Left ventricle myocardium inferior (tissue), 1 donor: ENCODE data around the gene DOK3. TPM values are rescaled to one million over a fixed set of nuclear protein-coding genes. Genes with fewer than 3 reads are reported as not detected.

Experiments used
- DNase-seq: peaks from one replicate; pipeline ENCODE4 v3.0.0-alpha.2; 2020
- H3K27ac ChIP-seq: fragments of 200-600 bp; replicated peaks from 2 replicates; pipeline ENCODE4 v1.8.0; 2021
- H3K27me3 ChIP-seq: fragments of 200-600 bp; 2 replicates; pipeline ENCODE4 v1.8.0; 2021; ENCODE audit warnings: low read depth
- H3K36me3 ChIP-seq: fragments of 200-600 bp; 2 replicates; pipeline ENCODE4 v1.8.0; 2021
- H3K4me1 ChIP-seq: fragments of 200-600 bp; 2 replicates; pipeline ENCODE4 v1.8.0; 2021
- H3K4me3 ChIP-seq: fragments of 200-600 bp; 2 replicates; pipeline ENCODE4 v1.8.0; 2021; ENCODE audit warnings: mild to moderate bottlenecking, moderate library complexity
- H3K9me3 ChIP-seq: fragments of 200-600 bp; replicated peaks from 2 replicates; pipeline ENCODE4 v1.8.0; 2021
- CTCF ChIP-seq: fragments of 200-600 bp; IDR thresholded peaks from 2 replicates; pipeline ENCODE4 v1.8.0; 2021; ENCODE audit warnings: antibody characterized with exemption, mild to moderate bottlenecking, borderline replicate concordance
- intact Hi-C: fragments of 100-400 bp; cut with micrococcal nuclease; formaldehyde crosslinking; loops from one replicate; pipeline ENCODE4 v1.11.0; 2022
- total RNA-seq: library from RNA; stranded (reverse); fragmentation: NEBNext Ultra II Directional; extraction: Animal tissue kit (Norgen Biotek cat#: 25700); gene quantifications from one replicate; pipeline ENCODE4 v1.2.1, GENCODE V29; 2021
- donor health status: DM: no; HTN: yes; CAD: no; lungs with severe emphysema.

The DOK3 gene
- total RNA-seq, 1 donor from 2014 or later = 3.3 TPM

- intact Hi-C loops = no loop called here
- Histone ChIP-seq H3K36me3 (peaks cover 66% of the 10 kb centered on the region), H3K4me1 (peaks cover 33% of the 10 kb centered on the region), H3K4me3 (no peak overlapping the region), H3K27me3 (no peaks in the 10 kb centered on the region), H3K27ac (no peak overlapping the region), H3K9me3 (no peaks in the 10 kb centered on the region)
- no peak for TF ChIP-seq CTCF
- no peak for DNase-seq
These were observed 11.4 kb upstream of the DOK3 start for GRCh38 chr5:177520916-177521513.

- DNase-seq = no peak
- no peak for TF ChIP-seq CTCF
- Histone ChIP-seq H3K36me3 (peaks cover 66% of the 10 kb centered on the region), H3K4me1 (peaks cover 36% of the 10 kb centered on the region), H3K27ac (no peak overlapping the region), H3K9me3 (no peaks in the 10 kb centered on the region), H3K4me3 (no peak overlapping the region), H3K27me3 (no peaks in the 10 kb centered on the region)
- intact Hi-C loops = no loop called here
These were observed 10.6 kb upstream of the DOK3 start for GRCh38 chr5:177520271-177520670.

GRCh38 chr5:177519463-177520235, 10.0 kb upstream of the DOK3 start:
- Histone ChIP-seq H3K4me1 (peaks cover 36% of the 10 kb centered on the region), H3K9me3 (no peaks in the 10 kb centered on the region), H3K27me3 (no peaks in the 10 kb centered on the region), H3K27ac (no peak overlapping the region), H3K4me3 (no peak overlapping the region), H3K36me3 (peaks cover 66% of the 10 kb centered on the region)
- TF ChIP-seq CTCF = no peak
- no peak for DNase-seq
- intact Hi-C loops = no loop called here

GRCh38 chr5:177516601-177517568, 7.3 kb upstream of the DOK3 start, which contains the start of gene DDX41:
TSS of gene DDX41 (minus strand) at chr5:177516961. CDS start at chr5:177516945, 16 bp downstream.
- peak; percentile 23 for TF ChIP-seq CTCF
- peak within 1 kb of the TSS; percentile 91 for H3K27ac ChIP-seq
- peaks cover 70% of the 10 kb centered on the region for H3K36me3 ChIP-seq
- peak; percentile 98 for DNase-seq
- peaks cover 37% of the 10 kb centered on the region for H3K4me1 ChIP-seq
- H3K9me3 ChIP-seq = no peaks in the 10 kb centered on the region
- H3K27me3 ChIP-seq = no peaks in the 10 kb centered on the region
- peak within 1 kb of the TSS; percentile 96 for H3K4me3 ChIP-seq
- intact Hi-C loops = no loop called here

GRCh38 chr5:177515580-177515979, 6.0 kb upstream of the DOK3 start:
- Histone ChIP-seq H3K4me1 (peaks cover 37% of the 10 kb centered on the region), H3K9me3 (no peaks in the 10 kb centered on the region), H3K27me3 (no peaks in the 10 kb centered on the region), H3K27ac (no peak overlapping the region), H3K36me3 (peaks cover 69% of the 10 kb centered on the region), H3K4me3 (peak overlapping the region; percentile 96)
- TF ChIP-seq CTCF = no peak
- intact Hi-C loops = no loop called here
- no peak for DNase-seq
